GM18951 (cell line): ENCODE results near the gene WHRN.

Experiments used
- POLR2A ChIP-seq: IDR thresholded peaks from 4 replicates; pipeline ENCODE4 v1.6.1; 2011; ENCODE audit warnings: mild to moderate bottlenecking; ENCODE audit not compliant: insufficient read length, insufficient read depth; ENCODE audit errors: extremely low read depth
- in situ Hi-C: fragments of 300-500 bp; cut with MboI; formaldehyde crosslinking; loops from one replicate; pipeline ENCODE4 v1.12.0; 2022; ENCODE audit warnings: low sequenced_read_pairs, mixed read lengths, inconsistent platforms; ENCODE audit not compliant: unreplicated experiment

The WHRN gene

DNA sequence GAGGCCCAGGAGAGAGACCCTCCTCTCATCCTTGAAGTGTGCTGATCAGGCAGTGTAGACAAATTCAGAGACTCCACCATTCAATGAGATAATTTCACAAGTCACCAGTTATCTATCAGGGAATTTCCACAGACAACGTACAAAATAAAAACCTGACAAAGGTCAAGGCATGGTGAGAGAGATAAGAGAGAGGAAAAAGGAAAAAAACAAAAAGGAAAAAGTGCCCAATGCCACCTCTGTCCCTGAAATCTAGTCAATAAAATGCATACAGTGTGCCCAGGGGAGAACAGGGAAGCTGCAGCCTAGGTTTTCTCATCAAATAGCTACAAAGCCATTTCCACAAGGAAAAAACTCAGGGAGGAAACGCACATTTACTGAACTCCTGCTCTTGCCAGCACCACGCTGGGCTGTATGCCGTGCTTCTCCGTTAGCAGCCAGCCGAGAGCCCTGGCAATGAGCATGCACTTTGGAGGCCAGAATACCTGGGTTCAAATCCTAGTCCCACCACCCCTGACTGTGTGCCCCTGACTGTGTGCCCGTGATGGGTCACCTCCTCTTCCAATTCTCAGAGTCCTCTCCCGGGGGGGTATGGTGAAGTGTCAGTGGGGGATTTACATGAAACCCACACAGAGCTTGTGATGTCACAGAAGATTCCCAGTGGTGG lies 11.6 kb downstream of the WHRN start:
- TF ChIP-seq POLR2A, result no peak
- in situ Hi-C loops, result no loop called here

- in situ Hi-C loops, result no loop called here
Observed at GRCh38 chr9:114492991-114493390, 12.3 kb downstream of the WHRN start.

DNA sequence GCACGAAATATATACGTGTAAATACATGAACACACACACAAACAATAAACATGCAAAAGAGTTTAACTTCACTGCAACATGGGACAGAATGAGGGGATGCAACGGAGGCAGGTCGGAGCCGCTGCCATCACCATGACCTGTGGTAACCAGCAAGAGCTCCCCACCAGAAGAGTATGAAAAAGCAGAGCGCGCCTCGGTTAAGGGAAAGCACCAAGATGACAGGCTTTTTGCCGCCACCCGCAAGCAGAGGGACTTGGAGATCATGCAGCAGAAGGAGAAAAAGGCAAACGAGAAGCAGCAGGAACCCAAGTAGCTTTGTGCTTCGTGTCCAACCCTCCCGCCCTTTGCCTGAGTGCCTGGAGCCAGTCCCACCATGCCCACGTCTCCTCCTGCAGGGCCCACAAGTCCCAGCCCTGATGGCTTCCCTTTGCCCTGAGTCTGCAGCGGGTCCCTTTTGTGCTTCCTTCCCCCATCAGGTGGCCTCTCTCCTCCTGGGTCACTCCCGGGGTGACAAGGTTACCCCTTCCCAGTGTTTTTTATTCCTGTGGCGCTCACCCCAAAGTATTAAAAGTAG lies 13.8 kb downstream of the WHRN start:
- no peak for TF ChIP-seq POLR2A
- in situ Hi-C loops, result no loop called here

More at GRCh38 chr9:114492991-114493390, 12.3 kb downstream of the WHRN start:
- no peak for TF ChIP-seq POLR2A

GRCh38 chr9:114489928-114490327 lies 15.3 kb downstream of the WHRN start:
- in situ Hi-C loops, result loop anchor here (5.0 kb wide), 1 partner anchor 157 kb away; no protein-coding TSS in a partner anchor
- TF ChIP-seq POLR2A, result no peak

DNA sequence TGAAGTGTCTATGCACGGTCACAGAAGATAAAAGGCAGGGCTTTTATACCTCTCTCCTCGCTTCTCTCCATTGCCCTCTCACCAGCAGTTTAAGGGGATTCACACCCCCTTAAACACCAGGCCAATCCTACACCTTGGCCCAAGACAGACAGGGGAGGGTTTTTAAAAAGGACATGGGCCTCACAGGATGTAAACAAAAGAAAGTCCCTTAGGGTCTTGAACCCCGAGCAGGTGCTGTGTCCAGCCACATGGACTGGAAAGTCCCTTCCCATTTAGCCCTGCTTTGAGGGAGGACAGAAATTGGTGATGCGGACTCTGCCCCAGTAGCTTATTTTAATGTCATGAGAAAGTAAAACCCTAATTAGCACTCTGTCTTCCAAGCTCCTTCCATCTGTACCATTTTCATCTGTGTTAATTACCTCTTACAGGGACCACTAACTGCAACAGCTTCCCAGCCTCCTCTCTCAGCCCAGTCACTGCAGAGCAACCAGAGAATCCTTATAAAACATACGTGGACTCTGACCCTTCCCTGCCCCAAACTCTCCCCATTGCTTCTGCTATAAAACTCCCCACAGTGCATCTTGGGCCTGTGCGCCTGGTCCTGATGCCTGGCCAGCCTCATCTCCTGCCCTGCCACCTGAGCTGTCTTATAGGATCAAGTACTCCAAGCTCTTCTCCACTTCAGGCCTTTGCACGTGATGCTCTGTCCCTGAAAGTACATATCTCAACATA lies 16.7 kb downstream of the WHRN start:
- in situ Hi-C loops, result loop anchor here (5.0 kb wide), 1 partner anchor 159 kb away; no protein-coding TSS in a partner anchor
- TF ChIP-seq POLR2A, result no peak

GRCh38 chr9:114487607-114488300 lies 17.5 kb downstream of the WHRN start:
- in situ Hi-C loops, result loop anchor here (5.0 kb wide), 1 partner anchor 160 kb away; no protein-coding TSS in a partner anchor
- TF ChIP-seq POLR2A, result no peak

GRCh38 chr9:114486205-114486963 lies 18.9 kb downstream of the WHRN start:
- no peak for TF ChIP-seq POLR2A
- in situ Hi-C loops, result loop anchor here (5.0 kb wide), 1 partner anchor 161 kb away; no protein-coding TSS in a partner anchor

DNA sequence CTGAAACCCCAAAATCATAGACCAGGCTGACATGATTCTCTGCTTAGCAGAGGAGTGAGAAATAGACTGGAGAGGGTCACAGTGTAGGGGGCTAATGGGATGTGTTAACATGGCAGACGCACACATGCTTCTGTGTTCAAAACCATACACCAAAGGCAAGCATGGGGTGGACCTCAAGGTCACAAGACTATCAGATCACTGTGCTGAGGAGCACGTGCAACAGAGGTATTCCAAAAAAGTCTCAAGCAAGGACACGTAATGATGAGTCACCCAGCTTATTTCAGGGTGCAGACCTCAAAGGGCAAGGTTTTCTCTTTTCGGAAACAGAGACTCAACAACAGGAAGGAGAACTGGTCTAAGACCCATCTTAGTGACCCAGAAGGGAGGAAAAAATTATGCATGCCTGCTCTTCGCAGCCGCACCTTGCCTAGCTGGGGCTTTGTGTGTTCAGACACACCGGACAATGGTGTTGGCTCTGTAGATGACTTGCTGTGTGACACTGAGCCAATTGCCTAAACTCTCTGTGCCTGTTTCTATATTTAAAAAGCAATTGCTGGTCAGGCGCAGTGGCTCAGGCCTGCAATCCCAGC lies 20.3 kb downstream of the WHRN start:
- in situ Hi-C loops, result loop anchor here (5.0 kb wide), 1 partner anchor 162 kb away; no protein-coding TSS in a partner anchor
- TF ChIP-seq POLR2A, result no peak

GRCh38 chr9:114484215-114484853 lies 20.9 kb downstream of the WHRN start:
- TF ChIP-seq POLR2A, result no peak
- in situ Hi-C loops, result no loop called here

- TF ChIP-seq POLR2A, result no peak
- in situ Hi-C loops, result no loop called here
Observed at GRCh38 chr9:114483499-114483898, 21.8 kb downstream of the WHRN start.

DNA sequence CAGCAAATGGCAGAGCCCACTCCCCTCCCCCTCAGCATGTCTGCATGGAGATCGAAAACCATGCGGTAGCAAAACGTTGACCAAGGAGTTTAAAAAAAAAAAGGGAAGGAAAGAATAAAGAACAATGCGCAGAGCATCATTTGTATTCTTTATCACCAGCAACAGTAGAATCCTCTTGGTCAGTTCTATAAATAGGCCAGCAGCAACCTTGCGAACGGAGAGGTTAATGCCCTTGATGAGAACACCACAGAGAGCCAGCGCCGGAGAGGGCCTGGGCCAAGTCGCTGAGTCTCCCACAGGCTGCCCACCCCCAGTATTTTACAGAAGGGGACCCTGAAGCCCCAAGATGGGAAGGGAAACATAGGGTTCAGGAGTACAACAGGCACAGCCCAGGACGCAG lies 22.7 kb downstream of the WHRN start:
- no peak for TF ChIP-seq POLR2A
- in situ Hi-C loops, result no loop called here

DNA sequence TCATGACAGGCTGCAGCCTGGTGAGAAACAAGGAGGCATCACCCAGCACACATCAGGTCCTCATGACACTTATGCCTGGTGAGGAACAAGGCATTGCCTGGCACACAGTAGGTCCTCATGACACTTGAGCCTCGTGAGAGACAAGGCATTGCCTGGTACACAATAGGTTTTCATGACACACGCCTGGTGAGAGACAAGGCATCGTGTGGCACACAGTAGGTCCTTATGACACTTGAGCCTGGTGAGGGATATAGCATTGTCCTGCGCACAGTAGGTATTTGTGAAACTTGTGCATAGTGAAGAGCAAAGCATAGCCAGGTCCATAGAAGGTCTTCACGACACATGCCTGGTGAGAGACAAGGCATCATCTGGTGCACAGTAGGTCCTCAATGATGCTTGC lies 23.5 kb downstream of the WHRN start:
- in situ Hi-C loops, result no loop called here
- no peak for TF ChIP-seq POLR2A
